HEK293T (cell line): ENCODE measurements around the gene RFFL.
"Not testable (repeated sequence)": the region's sequence is repeated elsewhere in the genome, so short reads cannot be mapped to it uniquely, and the experiment has no call there.

Experiments used
- CTCF ChIA-PET: fragments of 350-600 bp; formaldehyde crosslinking; extraction: SDS; loops from one replicate; lab custom pipeline; 2021; ENCODE audit warnings: antibody characterized with exemption, inconsistent platforms; lab: Yijun Ruan, JAX
- POLR2A ChIA-PET: fragments of 350-600 bp; formaldehyde crosslinking; extraction: SDS; loops from one replicate; lab custom pipeline; 2020; ENCODE audit warnings: antibody characterized with exemption, inconsistent platforms; lab: Yijun Ruan, JAX
- DNase-seq: peaks from one replicate; pipeline ENCODE4 v3.0.0; 2012; ENCODE audit warnings: mixed read lengths; ENCODE audit errors: extremely low spot score
- ARNT ChIP-seq: fragments of 450-650 bp; IDR thresholded peaks from 2 replicates; pipeline ENCODE4 v1.6.1; 2017; ENCODE audit warnings: mild to moderate bottlenecking
- BHLHE40 ChIP-seq: fragments of 450-650 bp; IDR thresholded peaks from 2 replicates; pipeline ENCODE4 v1.6.1; 2016; ENCODE audit warnings: mild to moderate bottlenecking, moderate library complexity, borderline replicate concordance
- CTBP1 ChIP-seq: fragments of 450-650 bp; IDR thresholded peaks from 2 replicates; pipeline ENCODE4 v1.6.1; 2016; ENCODE audit warnings: borderline replicate concordance
- ELF4 ChIP-seq: fragments of 450-650 bp; IDR thresholded peaks from 2 replicates; pipeline ENCODE4 v1.6.1; 2017; ENCODE audit warnings: antibody characterized with exemption
- FOXA1 ChIP-seq: fragments of 450-650 bp; IDR thresholded peaks from 2 replicates; pipeline ENCODE4 v1.6.1; 2016; ENCODE audit warnings: mild to moderate bottlenecking
- FOXK2 ChIP-seq: fragments of 450-650 bp; IDR thresholded peaks from 2 replicates; pipeline ENCODE4 v1.6.1; 2016; ENCODE audit warnings: mild to moderate bottlenecking
- FOXM1 ChIP-seq: fragments of 450-650 bp; IDR thresholded peaks from 2 replicates; pipeline ENCODE4 v1.6.1; 2017; ENCODE audit warnings: mild to moderate bottlenecking, borderline replicate concordance
- HDGF ChIP-seq: fragments of 450-650 bp; IDR thresholded peaks from 2 replicates; pipeline ENCODE4 v1.6.1; 2017; ENCODE audit warnings: antibody characterized with exemption, borderline replicate concordance
- L3MBTL2 ChIP-seq: fragments of 450-650 bp; conservative IDR thresholded peaks from 2 replicates; pipeline ENCODE4 v1.6.1; 2016; ENCODE audit warnings: mild to moderate bottlenecking
- LEF1 ChIP-seq: fragments of 450-650 bp; IDR thresholded peaks from 2 replicates; pipeline ENCODE4 v1.6.1; 2017; ENCODE audit warnings: mild to moderate bottlenecking, borderline replicate concordance
- NFRKB ChIP-seq: fragments of 450-650 bp; IDR thresholded peaks from 2 replicates; pipeline ENCODE4 v1.6.1; 2016; ENCODE audit warnings: mild to moderate bottlenecking, moderate library complexity
- PKNOX1 ChIP-seq: fragments of 450-650 bp; IDR thresholded peaks from 2 replicates; pipeline ENCODE4 v1.6.1; 2016
- SP1 ChIP-seq: fragments of 450-650 bp; IDR thresholded peaks from 2 replicates; pipeline ENCODE4 v1.6.1; 2017
- SUZ12 ChIP-seq: fragments of 450-650 bp; IDR thresholded peaks from 2 replicates; pipeline ENCODE4 v1.6.1; 2016; ENCODE audit warnings: mild to moderate bottlenecking
- TARDBP ChIP-seq: fragments of 450-650 bp; IDR thresholded peaks from 2 replicates; pipeline ENCODE4 v1.6.1; 2016
- ZNF384 ChIP-seq: fragments of 450-650 bp; IDR thresholded peaks from 2 replicates; pipeline ENCODE4 v1.6.1; 2016

RFFL gene

DNA sequence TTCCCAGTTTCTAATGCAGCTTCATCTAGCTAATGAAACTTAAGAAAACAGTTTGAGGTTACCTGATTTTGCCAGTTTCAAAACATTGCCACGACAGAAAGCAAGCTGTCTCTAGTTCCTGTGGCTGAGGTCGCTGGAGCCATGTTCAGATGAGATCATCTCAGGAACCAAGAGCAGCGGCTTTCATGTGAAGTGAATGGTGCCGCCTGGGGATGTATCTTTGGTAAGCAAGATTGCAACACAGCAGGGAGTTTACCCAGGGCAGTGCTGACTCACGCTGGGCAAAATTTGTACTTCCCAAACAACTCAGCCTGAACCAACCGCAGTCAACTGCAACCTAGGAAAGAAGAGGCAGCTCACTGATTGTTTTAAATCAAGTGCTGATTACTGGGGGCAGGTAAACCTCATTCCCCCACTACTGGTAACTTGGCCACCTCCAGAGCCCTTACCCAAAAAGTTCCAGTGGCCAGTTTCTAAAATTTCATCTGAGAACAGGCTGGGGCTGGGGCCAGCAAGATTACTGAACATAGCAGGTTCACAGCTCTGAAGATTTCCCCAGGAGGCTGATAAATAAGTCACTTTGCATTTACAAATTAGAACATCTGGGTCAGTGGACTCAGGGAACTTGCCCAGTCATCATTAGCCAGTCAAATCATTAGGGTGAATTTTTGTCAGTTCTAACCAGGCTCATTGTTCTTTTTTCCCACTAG lies at the start of gene RFFL:
TSS of gene RFFL (minus strand) at position 194 of the 710 bp plus-strand sequence. CDS start 37,154 bp downstream, outside the sequence.
- CTCF ChIA-PET = interaction anchor here (0.6 kb wide), 1 partner anchor 42 kb away, joined by 4 read pairs; no protein-coding TSS in a partner anchor
- TF ChIP-seq ARNT = 0 out of 2 replicates have a peak, but pooled peaks have one; percentile 40
- no peak for TF ChIP-seq NFRKB
- TF ChIP-seq ZNF384 = peak; percentile 94
- POLR2A ChIA-PET = interaction anchor here (0.6 to 2.0 kb wide), 8 partner anchors 9 to 875 kb away, joined by 3 to 11 read pairs (median 3); partner anchors contain the start of gene LIG3
- peak; percentile 75 for DNase-seq

DNA sequence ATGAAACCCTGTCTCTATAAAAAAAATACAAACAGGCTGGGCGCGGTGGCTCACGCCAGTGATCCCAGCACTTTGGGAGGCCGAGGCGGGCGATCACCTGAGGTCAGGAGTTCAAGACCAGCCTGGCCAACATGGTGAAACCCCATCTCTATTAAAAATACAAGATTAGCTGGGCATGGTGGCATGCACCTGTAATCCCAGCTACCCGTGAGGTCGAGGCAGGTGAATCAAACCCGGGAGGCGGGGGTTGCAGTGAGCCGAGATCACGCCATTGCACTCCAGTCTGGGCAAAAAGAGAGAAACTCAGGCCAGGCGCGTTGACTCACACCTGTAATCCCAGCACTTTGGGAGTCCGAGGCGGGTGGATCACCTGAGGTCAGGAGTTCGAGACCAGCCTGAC lies 47.3 kb upstream of the RFFL start:
- DNase-seq, POLR2A ChIA-PET, CTCF ChIA-PET: not testable (repeated sequence)

- DNase-seq = no peak
- TF ChIP-seq NFRKB (no peak), LEF1 (no peak)
- ChIA-PET CTCF (interaction anchor here (0.7 kb wide), 1 partner anchor 106 kb away, joined by 3 read pairs; no protein-coding TSS in a partner anchor), POLR2A (interaction anchor here (2.5 kb wide), 1 partner anchor 14 kb away, joined by 8 read pairs; the partner anchor contains the start of gene RAD51D)
Observed at GRCh38 chr17:35104844-35105450, 41.4 kb upstream of the RFFL start.

DNA sequence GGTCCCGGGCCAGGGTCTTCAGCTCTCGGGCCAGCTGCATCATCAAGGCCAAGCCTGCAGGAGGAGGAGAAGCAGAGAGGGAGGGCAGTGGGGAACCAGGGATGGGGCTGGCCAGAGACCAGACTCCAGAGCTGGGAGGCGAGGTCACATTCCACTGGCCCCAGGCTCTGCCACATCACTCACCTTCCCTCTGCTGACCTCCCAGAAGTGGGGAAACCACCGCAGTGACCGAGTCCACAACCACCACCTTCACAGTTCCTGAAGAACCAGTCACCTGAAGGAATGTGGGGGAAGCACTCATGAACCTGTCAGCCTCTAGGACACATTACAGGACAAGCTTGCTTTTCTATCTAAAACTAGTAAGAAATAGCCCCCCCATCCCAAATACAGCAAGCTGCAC lies 39.8 kb upstream of the RFFL start:
- POLR2A ChIA-PET = no interaction called here
- CTCF ChIA-PET = no interaction called here
- TF ChIP-seq ARNT (no peak), TARDBP (no peak), NFRKB (no peak), ELF4 (no peak), LEF1 (no peak), HDGF (no peak), FOXK2 (no peak), ZNF384 (no peak), BHLHE40 (no peak), L3MBTL2 (no peak), PKNOX1 (no peak), FOXM1 (no peak), CTBP1 (no peak), SUZ12 (no peak), SP1 (no peak), FOXA1 (no peak)
- DNase-seq = no peak

DNA sequence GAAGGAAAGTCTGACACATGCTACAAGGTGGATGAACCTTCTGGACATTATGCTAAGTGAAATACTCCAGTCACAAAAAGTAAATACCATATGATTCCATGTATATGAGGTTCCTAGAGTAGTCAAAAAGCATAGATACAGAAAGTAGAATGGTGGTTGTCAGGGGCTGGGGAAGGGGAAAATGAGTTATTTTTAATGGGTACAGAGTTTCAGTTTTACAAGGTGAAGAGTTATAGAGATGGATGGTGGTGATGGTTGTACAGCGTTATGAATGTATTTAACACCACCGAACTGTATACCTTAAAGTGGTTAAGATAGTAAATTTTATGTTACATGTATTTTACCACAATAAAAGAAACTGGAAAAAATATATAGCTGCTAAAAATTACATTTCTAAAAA lies 38.2 kb upstream of the RFFL start:
- no peak for TF ChIP-seq SP1
- TF ChIP-seq HDGF = no peak
- CTCF ChIA-PET = no interaction called here
- no peak for DNase-seq
- POLR2A ChIA-PET = no interaction called here

DNA sequence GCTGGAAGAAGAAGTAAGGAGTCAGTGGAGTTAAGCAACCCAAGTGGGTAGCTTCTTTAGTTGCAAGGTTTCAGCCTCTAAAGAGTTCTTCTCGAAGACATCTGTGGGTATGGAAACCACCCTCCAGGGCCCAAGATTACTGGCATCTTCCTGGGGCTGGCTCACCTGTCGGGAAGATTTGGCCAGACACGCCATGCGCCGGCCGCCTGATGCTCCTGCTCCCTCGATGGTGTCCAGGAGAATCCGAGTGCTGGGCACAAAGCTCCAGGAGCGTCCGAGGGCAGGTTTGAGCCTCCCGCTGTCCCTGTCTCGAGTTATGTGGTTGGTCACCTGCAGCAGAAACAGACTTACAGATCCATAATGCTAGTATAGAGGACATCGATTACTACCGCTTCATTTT lies 37.5 kb upstream of the RFFL start:
- ChIA-PET CTCF (no interaction called here), POLR2A (no interaction called here)
- TF ChIP-seq ZNF384 = no peak
- TF ChIP-seq CTBP1 = no peak
- no peak for TF ChIP-seq ARNT
- no peak for TF ChIP-seq TARDBP
- no peak for TF ChIP-seq L3MBTL2
- no peak for TF ChIP-seq BHLHE40
- no peak for TF ChIP-seq FOXK2
- no peak for TF ChIP-seq SUZ12
- TF ChIP-seq FOXM1 = no peak
- no peak for TF ChIP-seq LEF1
- TF ChIP-seq FOXA1 = no peak
- no peak for TF ChIP-seq HDGF
- no peak for TF ChIP-seq PKNOX1
- TF ChIP-seq SP1 = no peak
- DNase-seq = no peak

- DNase-seq = no peak
- TF ChIP-seq BHLHE40 = no peak
- TF ChIP-seq TARDBP = no peak
- no peak for TF ChIP-seq NFRKB
- no peak for TF ChIP-seq L3MBTL2
- no peak for TF ChIP-seq FOXK2
- no peak for TF ChIP-seq LEF1
- TF ChIP-seq ELF4 = no peak
- no peak for TF ChIP-seq SUZ12
- POLR2A ChIA-PET = no interaction called here
- CTCF ChIA-PET = no interaction called here
Observed at GRCh38 chr17:35099908-35100307, 36.4 kb upstream of the RFFL start.
